Mammary epithelial cell (primary cell): ENCODE results near the gene SF3B6.

Experiments
- EZH2 ChIP-seq: IDR thresholded peaks from 2 replicates; pipeline ENCODE4 v1.6.1; 2012; ENCODE audit warnings: low read length, inconsistent platforms, borderline replicate concordance
- TF ChIP-seq, protein P1 (sequence below), 2 donors: IDR thresholded peaks in 1 of 2; conservative IDR thresholded peaks in 1 of 2; 2 replicates each; pipeline ENCODE4 v1.5.1; 2011 to 2012; ENCODE audit warnings: inconsistent platforms in 2 of 2, low read length in 2 of 2, mild to moderate bottlenecking in 2 of 2, control low read depth in 1 of 2, low read depth in 1 of 2; ENCODE audit not compliant: insufficient read depth in 1 of 2; ENCODE audit errors: extremely low read depth in 1 of 2

GRCh38 chr2:24055750-24056149 lies 20.4 kb downstream of the SF3B6 start:
- TF ChIP-seq, protein P1, sequence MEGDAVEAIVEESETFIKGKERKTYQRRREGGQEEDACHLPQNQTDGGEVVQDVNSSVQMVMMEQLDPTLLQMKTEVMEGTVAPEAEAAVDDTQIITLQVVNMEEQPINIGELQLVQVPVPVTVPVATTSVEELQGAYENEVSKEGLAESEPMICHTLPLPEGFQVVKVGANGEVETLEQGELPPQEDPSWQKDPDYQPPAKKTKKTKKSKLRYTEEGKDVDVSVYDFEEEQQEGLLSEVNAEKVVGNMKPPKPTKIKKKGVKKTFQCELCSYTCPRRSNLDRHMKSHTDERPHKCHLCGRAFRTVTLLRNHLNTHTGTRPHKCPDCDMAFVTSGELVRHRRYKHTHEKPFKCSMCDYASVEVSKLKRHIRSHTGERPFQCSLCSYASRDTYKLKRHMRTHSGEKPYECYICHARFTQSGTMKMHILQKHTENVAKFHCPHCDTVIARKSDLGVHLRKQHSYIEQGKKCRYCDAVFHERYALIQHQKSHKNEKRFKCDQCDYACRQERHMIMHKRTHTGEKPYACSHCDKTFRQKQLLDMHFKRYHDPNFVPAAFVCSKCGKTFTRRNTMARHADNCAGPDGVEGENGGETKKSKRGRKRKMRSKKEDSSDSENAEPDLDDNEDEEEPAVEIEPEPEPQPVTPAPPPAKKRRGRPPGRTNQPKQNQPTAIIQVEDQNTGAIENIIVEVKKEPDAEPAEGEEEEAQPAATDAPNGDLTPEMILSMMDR (conservative IDR thresholded peaks at IDR 0.05 in 1 of 2, IDR thresholded peaks at IDR 0.05 in 1 of 2; ENCODE audit: extremely low read depth in 1 of 2, insufficient read depth in 1 of 2, low read depth in 1 of 2, low read length in 2 of 2), result no peak
- TF ChIP-seq EZH2, result no peak
